SIG-M5 treated with dmso at 0.1 percent for 504 hours (cell line): ENCODE measurements around the gene CMTM1.
"Not testable (repeated sequence)": the region's sequence is repeated elsewhere in the genome, so short reads cannot be mapped to it uniquely, and the experiment has no call there.

Experiments used
- DNase-seq: peaks from one replicate; lab custom pipeline; 2025; ENCODE audit not compliant: unreplicated experiment; lab: John Stamatoyannopoulos, UW

CMTM1 gene

DNA sequence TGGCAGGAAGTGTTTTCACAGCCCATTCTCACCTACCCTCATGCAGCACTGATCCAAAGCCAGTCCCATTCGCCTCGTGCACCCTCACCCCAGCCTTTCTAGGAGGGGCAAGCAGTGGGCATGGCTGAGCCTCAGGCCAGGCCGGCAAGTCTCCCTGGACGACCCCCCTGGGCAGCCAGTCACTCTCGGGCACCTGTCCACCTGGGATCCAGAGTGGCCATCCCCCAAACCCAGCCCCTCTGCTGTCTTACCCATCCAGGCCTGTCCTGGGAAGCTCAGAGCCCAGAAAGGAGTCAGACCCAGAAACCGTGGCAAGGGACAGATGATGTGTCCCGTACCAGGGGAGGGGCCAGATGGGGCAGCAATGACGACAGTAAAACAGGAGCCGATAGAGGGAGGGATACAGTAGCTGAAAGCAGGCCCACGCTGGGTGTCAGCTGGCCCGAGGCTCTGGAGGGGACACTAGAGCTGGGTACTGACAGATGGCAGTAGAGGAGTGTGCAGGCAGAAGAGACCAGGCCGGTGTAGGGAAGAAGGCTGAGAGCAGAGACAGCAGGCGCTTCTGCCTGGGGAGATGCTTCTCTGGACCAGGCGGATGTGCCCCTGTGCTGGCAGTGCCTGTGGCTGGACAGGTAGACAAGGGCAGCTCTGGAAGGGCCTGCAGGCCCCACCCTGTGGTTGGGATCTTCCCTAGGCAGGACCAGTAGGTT, 44.0 kb downstream of the CMTM1 start:
- DNase-seq: no peak

DNA sequence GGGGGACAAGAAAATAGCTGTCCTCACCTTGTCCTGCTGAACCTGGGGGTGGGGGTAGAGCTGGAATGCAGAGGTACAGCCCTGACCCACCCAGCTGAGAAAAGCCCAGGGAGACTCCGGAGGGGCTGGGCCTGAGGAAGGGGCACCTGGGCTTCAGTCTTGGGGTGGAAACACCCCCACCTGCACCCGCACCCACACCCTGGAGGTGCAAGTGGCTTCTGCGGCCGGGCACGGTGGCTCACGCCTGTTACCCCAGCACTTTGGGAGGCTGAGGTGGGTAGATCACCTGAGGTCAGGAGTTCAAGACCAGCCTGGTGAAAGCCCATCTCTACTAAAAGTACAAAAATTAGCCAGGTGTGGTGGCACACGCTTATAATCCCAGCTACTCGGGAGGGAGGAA, 45.7 kb downstream of the CMTM1 start:
- DNase-seq: not testable (repeated sequence)

DNA sequence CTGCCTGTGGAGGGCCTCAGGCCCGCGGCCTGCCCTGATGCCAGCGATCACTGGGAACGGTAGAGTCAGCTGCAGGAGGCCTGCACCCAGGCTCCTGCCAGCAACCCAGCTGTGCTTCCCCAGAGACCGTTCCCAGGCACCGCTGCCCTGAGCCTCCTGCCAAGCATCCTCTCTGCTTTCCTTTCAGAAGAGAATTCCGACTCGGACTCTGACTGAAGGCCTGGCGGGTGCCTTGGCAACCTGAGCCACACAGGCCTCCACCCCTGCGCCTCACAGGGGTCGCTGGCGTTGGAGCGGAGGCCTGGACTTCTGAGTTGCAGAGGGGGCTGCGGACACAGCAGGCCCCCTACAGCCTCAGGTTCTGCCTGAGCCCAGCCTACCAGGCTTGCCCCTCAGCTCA, 46.2 kb downstream of the CMTM1 start:
- no peak for DNase-seq

DNA sequence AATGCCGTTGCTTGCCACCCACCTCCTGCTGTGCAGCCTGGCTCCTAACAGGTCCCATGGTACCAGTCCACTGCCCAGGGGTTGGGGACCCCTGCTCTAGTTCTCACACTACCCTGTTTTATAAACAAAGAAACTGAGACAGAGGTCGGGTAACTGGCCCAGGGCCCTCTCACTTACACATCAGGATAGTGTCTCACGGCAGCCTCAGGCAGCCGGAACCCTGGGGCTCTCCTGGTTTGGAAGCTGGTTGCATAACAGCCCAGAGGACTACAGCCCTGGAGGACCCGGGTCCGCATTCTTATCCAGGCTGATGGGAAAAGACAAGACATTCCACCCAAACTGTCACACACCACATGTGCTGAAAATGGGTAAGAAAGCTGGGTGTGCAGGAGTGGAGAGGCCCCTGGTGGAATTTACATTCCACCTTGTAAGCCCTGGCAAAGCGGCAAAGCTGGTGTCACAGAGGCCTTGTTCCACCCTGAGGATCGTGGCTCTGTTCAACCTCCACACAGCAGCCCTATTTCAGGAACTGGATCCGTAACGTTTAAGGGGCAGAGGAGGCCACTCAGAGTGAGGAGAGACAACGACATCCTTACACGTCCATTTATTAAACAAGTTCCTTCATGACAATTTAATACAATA, 48.0 kb downstream of the CMTM1 start:
- DNase-seq: no peak

DNA sequence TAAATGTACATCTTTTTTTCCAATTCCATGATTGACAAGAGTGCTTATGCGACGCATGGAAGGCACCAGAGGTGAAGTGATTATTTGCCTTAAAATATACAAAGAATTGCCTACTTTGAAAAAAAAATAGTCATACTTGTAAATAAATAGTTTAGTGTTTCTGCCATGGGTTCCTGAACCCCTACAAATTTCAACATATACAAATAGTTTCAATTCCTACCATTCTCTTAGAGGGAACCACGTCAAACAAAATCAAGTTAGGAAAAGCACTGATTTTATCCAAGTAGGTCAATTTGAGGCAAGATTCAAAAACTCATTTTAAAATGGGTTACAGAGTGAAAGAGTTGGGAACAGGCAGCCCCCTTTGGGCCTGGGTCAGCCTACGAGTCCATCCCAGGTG, 49.9 kb downstream of the CMTM1 start:
- no peak for DNase-seq

DNA sequence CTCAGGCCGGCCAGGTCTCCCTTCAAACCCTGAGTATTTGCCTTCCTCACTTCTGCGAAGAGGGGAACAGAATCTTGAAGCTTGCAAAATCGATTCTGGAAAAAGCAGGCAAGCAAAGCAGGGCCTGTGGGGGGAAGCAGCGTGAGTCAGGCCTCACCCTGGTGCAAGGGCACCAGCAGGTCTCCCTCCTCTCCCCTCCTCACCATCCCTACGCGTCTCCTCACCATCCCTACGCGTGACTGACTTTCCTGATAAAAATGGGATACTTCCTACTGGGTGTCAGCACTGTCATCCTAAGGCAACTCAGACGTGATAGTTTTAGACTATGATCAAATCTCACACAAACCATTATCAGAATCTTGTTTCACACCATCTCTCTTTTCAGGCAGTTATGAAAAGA, 50.4 kb downstream of the CMTM1 start:
- DNase-seq: peak; percentile 14

DNA sequence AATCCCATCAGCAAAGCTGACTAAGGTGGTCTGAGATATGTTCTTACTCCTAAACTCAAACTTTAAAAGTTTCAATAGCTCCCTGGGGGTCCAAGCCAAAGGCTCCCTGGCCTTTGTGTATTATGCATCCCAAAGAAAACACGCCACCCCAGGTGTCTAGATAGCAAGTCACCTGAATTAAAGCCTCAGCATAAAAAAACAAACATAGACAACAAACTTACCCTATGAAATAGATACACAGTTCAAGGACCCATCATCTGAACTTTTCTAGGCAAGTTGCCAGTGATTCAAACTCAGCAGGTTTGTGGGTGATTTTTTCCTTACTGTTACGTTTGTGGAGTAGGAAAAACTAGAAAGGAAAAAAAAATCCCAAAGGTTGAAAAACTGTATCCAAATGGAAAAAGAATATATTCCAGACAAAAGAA, 50.8 kb downstream of the CMTM1 start:
- no peak for DNase-seq

DNA sequence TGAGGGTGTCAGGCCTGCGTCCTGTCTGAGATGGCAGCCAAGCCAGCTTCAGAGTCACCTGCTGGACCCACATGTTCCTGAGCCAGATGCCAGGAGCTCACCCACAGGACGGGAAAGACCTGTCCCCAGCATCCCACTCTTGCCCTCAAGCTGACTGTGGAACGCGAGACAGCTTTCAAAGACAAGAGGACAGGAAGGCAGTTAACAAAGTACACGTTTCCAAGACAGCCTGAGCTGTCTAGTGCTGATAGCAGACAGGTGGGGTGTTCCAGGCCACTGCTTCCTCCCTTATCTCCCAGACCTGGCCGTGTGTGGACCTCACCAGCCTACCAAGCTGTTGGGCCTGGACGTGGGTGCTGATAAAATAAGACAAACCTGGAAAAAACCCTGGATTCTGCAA, 51.5 kb downstream of the CMTM1 start:
- no peak for DNase-seq

DNA sequence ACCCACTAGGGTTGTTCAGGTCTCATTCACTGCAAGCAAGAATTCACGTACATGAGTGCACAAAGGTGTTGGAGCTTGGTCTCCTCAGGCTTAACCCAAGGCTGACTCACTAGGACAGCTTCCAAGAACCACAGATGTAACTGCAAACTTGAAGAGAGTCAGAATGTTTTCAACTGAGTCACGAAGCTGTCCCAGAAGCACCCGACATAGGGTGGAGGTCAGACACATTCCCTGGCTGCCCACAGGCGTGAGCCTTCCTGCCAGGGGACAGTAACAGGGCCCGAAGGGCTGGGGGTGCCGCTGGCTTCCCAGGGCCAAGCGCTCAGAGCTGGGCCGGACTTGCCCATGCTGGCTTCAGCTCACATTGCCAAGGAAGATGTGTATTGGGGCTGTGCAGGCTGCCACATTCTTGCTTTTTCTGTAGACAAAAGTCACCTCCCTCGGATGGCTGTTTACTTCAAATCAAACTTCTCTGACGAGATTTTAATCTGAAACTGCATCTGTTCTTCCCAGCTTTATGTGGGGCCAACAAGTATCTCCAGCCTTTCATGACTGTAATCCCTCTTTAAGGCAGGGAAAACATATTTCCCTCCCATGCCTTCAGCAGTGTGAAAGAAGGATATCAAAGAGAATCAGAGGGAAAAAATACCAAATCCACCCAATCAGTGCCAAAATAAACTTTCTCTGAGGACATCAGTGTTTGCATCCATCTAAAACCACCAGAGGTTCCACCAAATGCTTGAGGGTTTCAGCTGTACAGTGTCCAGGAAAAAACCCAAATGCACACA, 52.5 kb downstream of the CMTM1 start:
- DNase-seq: no peak

DNA sequence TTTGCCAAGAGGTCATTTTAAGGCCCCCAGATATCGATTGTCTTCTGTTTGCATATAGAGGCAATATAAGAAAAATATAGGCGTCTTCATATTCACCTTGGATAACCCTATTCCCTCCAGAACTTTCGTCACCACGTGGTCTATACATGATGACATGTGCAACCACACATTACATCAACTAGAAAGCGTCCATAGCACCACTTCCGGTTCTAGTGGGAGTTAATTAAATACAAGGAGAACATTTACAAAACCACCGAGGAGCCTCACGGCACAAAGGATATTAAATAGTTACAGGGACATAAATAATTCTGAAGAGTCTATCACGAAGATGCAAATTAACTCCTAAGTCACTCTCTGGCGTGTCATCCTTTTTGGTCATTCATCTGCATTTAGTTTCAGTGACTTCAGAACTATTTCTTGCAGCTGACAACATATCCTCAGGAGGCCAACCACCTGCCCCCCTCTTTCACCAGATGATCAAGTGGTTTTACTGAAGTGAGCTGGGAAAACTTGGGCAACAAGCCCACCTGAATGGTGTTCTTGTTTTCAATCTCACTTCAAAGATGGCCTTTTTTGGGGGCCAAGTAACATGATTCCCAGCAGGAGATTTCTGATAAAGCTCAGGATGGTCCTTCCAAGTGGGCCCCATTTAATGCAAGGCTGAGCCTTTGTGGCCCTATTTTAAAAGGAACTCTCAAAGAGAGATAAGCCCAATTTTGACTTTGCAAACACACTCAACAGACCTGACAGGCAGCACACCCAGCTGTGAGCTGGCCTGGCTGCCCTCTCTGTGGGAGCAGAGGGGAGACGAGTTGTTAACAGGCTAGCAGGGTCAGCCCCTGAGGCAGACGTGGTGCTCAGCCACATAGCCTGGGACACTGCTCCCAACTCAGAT, 53.5 kb downstream of the CMTM1 start:
- peak; percentile 48 for DNase-seq

DNA sequence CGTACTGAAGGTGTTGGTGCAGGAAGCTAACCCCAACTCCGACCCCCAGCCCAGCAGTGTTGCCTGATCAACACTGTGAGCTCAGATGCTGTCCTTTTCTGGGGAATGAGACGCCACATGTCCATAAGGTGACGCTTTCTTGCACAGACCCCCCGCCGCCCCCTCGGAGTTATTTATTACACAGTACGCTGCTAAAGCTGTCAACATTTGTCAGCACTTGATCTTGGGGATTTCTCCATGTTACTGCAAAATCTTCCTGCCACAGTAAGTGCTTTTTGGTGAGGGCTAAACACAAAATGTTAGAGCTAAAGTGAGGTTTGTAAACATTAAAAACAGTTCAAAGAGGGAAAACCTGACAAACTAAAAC, 54.2 kb downstream of the CMTM1 start:
- DNase-seq: no peak

DNA sequence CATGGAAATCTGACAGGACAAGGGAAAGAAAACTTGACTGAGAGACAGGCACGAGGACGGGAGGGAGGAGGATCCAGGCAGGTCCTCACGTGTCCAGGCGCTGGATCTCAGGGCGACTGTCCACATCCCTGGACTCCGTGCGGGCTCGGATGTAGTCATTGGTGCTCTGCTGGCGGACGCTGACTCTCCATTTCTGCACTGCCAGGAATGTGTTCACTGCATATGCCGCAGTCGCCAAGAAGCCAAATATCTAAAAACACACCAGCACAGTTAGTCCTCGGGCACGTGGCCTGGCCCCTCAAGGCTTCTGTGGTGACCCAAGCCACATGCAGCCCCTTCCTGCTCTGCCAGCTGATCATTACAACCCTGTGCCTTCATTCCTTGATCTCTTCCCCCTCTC, 55.7 kb downstream of the CMTM1 start:
- no peak for DNase-seq

DNA sequence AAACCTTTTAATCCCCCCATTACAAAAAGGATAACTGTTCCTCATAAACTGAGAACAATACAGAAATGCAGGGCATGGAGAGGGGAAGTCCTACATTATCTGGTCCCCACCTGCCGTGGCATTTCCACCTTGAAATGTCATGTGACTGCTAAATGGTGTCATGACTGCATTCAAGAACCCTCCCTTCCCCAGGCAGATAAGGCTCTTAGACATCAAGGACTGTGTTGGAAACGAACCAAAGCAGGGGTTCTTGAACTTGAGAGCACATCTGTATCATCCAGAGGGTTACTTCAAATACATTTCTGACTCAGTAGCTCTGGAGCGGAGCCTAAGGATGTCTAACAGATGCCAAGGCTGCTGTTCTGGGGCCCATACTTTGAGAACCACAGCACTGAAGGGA, 56.6 kb downstream of the CMTM1 start:
- no peak for DNase-seq

DNA sequence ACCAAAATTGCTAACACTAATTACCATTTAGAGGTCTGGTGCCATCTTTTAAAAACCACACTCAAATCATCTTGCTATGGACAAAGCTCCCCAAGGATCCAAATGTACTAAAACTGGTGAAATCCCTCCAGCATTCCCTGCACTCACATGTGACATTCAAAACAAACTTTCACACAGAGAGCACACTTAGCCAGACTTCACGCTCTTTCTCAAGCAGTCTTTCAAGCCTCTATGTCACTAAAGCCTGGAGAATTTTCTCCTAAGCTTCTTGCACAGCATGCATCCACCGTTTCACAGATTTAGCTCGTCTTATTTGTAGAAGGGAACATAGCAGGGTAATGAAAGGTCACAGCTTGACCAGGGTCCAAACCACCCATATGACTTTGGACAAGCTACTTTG, 57.5 kb downstream of the CMTM1 start:
- DNase-seq: no peak

DNA sequence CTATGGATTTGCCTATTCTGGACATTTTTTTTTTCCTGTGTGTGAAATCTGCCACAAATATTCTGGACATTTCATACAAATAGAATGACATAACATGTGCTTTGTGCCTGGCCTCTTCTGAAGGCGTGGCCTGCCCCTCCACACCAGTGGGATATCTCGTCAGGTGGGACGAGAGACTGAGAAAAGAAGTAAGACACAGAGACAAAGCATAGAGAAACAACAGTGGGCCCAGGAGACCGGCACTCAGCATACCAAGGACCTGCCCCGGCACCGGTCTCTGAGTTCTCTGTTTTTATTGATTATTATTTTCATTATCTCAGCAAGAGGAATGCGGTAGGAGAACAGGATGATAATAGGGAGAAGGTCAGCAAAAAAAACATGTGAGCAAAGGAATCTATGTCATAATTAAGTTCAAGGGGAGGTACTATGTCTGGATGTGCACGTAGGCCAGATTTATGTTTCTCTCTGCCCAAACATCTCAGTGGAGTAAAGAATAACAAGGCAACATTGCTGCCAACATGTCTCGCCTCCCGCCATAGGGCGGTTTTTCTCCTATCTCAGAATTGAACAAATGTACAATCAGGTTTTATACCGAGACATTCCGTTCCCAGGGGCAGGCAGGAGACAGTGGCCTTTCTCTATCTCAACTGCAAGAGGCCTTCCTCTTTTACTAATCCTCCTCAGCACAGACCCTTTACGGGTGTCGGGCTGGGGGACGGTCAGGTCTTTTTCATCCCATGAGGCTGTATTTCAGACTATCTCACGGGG, 61.6 kb downstream of the CMTM1 start:
- DNase-seq: not testable (repeated sequence)
